Measurements from ENCODE around the gene MAP3K8. TPM values are rescaled to one million over a fixed set of nuclear protein-coding genes. Genes with fewer than 3 reads are reported as not detected.

MAP3K8 gene
- polyA plus RNA-seq, 1 experiment, result 5.3 TPM

DNA sequence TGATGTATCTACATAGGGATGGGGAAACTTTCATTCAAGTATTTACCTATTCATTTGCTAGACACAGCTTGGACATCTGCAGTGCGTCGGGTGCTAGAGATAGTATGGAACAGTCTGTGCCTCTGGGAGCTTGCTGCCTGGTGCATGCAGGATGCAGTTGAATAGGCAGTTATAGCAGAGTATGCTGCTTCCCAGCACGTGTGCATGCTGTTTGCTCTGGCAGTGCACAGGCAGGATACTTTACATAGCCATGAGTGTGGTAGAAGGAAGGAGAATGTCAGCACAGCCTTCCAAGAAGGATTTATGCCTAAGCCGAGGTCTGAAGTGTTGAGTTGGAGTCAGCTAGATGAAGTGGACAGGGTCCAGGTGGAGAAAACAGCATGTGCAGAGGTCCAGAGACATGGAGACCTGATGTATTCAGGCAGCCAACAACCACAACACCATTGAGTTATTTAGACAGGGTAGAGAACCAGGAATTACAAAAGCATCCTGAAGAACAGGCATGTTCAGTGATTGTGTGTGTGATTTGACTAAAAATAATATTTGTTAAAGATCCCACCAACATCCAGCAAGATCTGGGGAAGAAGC is 8.1 kb downstream of the MAP3K8 start:
- TF ChIP-seq, protein P1, sequence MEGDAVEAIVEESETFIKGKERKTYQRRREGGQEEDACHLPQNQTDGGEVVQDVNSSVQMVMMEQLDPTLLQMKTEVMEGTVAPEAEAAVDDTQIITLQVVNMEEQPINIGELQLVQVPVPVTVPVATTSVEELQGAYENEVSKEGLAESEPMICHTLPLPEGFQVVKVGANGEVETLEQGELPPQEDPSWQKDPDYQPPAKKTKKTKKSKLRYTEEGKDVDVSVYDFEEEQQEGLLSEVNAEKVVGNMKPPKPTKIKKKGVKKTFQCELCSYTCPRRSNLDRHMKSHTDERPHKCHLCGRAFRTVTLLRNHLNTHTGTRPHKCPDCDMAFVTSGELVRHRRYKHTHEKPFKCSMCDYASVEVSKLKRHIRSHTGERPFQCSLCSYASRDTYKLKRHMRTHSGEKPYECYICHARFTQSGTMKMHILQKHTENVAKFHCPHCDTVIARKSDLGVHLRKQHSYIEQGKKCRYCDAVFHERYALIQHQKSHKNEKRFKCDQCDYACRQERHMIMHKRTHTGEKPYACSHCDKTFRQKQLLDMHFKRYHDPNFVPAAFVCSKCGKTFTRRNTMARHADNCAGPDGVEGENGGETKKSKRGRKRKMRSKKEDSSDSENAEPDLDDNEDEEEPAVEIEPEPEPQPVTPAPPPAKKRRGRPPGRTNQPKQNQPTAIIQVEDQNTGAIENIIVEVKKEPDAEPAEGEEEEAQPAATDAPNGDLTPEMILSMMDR (IDR thresholded peaks at IDR 0.05; ENCODE audit: low read depth, low read length), result no peak
- ChIA-PET POLR2A (no interaction called here), CTCF (no interaction called here)
- no peak overlapping the region for H3K4me3 ChIP-seq (ENCODE audit: low read depth, low read length)
- no peak for DNase-seq (ENCODE audit: low read depth, low spot score)
- no peaks in the 10 kb centered on the region for H3K9me3 ChIP-seq (ENCODE audit: control insufficient read depth, insufficient read depth, low read length)
- H3K27me3 ChIP-seq (ENCODE audit: control insufficient read depth, insufficient read depth, low read length), result no peaks in the 10 kb centered on the region
- no peak overlapping the region for H3K27ac ChIP-seq (ENCODE audit: low read depth, low read length)

DNA sequence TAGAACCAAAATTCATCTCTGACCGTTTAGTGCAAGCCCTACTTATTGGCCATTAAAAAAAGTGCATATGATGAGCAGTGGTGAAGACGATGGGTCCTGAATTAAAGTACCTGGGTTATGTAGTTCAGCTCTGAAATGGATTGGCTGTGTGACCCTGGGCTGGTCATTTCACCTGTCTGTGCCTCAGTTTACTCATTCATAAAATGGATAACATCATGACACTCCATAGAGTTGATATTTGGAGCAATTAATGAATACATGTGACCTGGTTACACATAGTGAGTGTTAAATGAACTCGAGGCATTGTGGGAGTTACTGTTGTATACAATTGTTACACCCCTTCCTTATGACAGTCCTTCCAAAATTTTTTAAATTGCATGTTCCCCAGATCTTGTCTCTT is 9.1 kb downstream of the MAP3K8 start:
- Histone ChIP-seq H3K4me3 (ENCODE audit: low read depth, low read length) (no peak overlapping the region), H3K27me3 (ENCODE audit: control insufficient read depth, insufficient read depth, low read length) (no peaks in the 10 kb centered on the region), H3K9me3 (ENCODE audit: control insufficient read depth, insufficient read depth, low read length) (no peaks in the 10 kb centered on the region), H3K27ac (ENCODE audit: low read depth, low read length) (no peak overlapping the region)
- DNase-seq (ENCODE audit: low read depth, low spot score), result no peak
- TF ChIP-seq, protein P1 (IDR thresholded peaks at IDR 0.05; ENCODE audit: low read depth, low read length), result no peak
- ChIA-PET POLR2A (no interaction called here), CTCF (no interaction called here)

DNA sequence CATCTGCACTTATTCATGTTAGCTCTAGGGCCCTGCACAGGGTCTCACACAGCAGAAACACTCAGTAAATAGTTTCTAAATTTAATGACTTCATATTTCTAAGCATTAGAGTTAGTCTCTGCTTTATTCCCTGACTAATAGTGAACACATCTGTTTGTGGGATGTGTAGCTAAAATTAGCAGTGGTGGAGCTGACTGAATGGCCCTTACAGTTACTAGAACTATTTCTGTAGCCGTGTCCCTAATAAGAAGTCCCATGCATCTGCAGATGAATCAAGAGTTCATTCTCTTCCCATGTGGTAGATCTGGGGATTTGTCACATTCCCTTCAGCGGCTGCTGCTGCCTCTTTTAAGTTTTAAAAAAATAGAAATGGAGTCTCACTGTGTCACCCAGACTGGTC is 11.7 kb downstream of the MAP3K8 start:
- peak overlapping the region; percentile 77 for H3K27ac ChIP-seq (ENCODE audit: low read depth, low read length)
- CTCF ChIA-PET, result interaction anchor here (0.7 kb wide), 1 partner anchor 1376 kb away, joined by 3 read pairs; no protein-coding TSS in a partner anchor
- POLR2A ChIA-PET, result interaction anchor here (0.5 to 1.1 kb wide), 2 partner anchors 9 to 11 kb away, joined by 3 read pairs; partner anchors contain the start of gene MAP3K8
- DNase-seq (ENCODE audit: low read depth, low spot score), result no peak
- H3K27me3 ChIP-seq (ENCODE audit: control insufficient read depth, insufficient read depth, low read length), result no peaks in the 10 kb centered on the region
- H3K9me3 ChIP-seq (ENCODE audit: control insufficient read depth, insufficient read depth, low read length), result no peaks in the 10 kb centered on the region
- no peak overlapping the region for H3K4me3 ChIP-seq (ENCODE audit: low read depth, low read length)
- TF ChIP-seq, protein P1 (IDR thresholded peaks at IDR 0.05; ENCODE audit: low read depth, low read length), result no peak

DNA sequence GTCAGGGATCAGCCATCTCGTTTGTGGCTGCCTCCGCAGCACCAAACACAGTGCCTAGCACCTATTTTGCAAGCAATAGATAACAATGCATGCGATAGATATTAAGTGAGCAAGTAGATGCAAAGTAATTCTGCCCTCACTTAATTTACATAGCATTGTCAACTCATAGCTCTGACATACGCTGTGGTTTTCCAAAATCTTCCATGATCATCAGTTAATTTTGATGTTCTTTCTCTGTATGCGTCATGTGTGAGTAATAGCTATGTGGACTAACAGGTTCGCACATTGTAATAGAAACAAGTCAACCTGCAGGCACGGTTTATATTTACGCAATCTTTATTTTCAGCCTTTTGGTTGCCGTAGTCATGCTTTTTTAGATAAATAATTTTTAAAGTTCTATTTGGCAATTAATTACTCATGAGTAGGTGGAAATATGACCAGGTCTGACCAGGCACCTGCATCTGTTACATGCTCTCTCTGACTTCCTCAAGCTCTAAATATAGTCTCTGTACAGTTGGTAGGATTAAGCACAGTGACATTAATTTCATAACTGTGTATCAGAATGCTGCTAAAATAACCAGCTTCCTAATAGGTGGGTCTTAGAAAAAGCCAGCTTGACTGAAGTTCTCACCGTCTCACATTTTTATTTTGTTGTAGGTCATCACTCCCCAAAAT is 13.3 kb downstream of the MAP3K8 start:
- no peak overlapping the region for H3K27ac ChIP-seq (ENCODE audit: low read depth, low read length)
- CTCF ChIA-PET, result interaction anchor here (0.5 kb wide), 1 partner anchor 34 kb away, joined by 7 read pairs; no protein-coding TSS in a partner anchor
- POLR2A ChIA-PET, result interaction anchor here (0.6 to 0.8 kb wide), 2 partner anchors 9 to 10 kb away, joined by 3 read pairs; no protein-coding TSS in a partner anchor

DNA sequence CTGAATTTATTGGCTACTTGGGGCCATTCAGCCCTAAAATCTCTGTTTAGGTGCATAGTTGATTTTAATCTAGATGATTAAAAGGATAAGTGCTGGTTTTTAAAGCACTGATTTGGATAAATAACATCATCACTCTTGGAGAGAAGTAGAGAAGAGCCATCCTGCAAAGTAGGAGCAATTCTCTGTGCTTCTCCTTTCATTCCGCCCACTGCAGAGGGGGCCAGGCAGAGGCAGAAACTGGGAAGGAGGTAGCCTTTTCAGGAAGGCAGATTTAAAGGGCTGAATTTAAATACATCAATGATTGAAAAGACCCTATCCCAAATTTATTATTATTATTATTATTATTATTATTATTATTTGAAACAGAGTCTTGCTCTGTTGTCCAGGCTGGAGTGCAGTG is 14.1 kb downstream of the MAP3K8 start:
- ChIA-PET POLR2A (no interaction called here), CTCF (no interaction called here)
- Histone ChIP-seq H3K27me3 (ENCODE audit: control insufficient read depth, insufficient read depth, low read length) (no peaks in the 10 kb centered on the region), H3K4me3 (ENCODE audit: low read depth, low read length) (no peak overlapping the region), H3K9me3 (ENCODE audit: control insufficient read depth, insufficient read depth, low read length) (no peaks in the 10 kb centered on the region), H3K27ac (ENCODE audit: low read depth, low read length) (no peak overlapping the region)
- TF ChIP-seq, protein P1 (IDR thresholded peaks at IDR 0.05; ENCODE audit: low read depth, low read length), result no peak
- DNase-seq (ENCODE audit: low read depth, low spot score), result no peak

More for the DNA sequence above, 13.3 kb downstream of the MAP3K8 start:
- DNase-seq (ENCODE audit: low read depth, low spot score), result no peak
- H3K27me3 ChIP-seq (ENCODE audit: control insufficient read depth, insufficient read depth, low read length), result no peaks in the 10 kb centered on the region
- TF ChIP-seq, protein P1 (IDR thresholded peaks at IDR 0.05; ENCODE audit: low read depth, low read length), result no peak
- no peaks in the 10 kb centered on the region for H3K9me3 ChIP-seq (ENCODE audit: control insufficient read depth, insufficient read depth, low read length)
- no peak overlapping the region for H3K4me3 ChIP-seq (ENCODE audit: low read depth, low read length)

Measured in AG04450 (cell line).